ENCODE data around the gene SBNO2.

DNA sequence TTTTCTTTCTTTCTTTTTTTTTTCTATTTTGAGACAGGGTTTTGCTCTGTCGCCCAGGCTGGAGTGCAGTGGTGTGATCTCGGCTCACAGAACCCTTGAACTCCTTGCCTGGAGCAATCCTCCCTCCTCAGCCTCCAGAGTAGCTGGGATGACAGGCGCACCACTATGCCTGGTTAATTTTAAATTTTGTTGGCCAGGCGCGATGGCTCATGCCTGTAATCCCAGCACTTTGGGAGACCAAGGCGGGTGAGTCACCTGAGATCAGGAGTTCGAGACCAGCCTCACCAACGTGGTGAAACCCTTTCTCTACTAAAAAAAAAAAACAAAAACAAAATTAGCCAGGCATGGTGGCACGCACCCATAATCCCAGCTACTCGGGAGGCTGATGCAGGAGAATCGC is 8.7 kb upstream of the SBNO2 start:
- TF ChIP-seq ZNF274 (IDR thresholded peaks at IDR 0.05; ENCODE audit: borderline replicate concordance, low read depth, low read length) (no peak), NCOA4 (IDR thresholded peaks at IDR 0.05; ENCODE audit: partially characterized antibody) (no peak), PHF21A (IDR thresholded peaks at IDR 0.05; ENCODE audit: borderline replicate concordance, low read depth) (no peak), FOXJ3 (CRISPR knock-in tag; IDR thresholded peaks at IDR 0.05) (no peak), ERF (CRISPR knock-in tag; IDR thresholded peaks at IDR 0.05) (no peak), CREB1 (IDR thresholded peaks at IDR 0.05) (no peak), CREB1 (CRISPR knock-in tag; IDR thresholded peaks at IDR 0.05) (no peak), NR2C2 (CRISPR knock-in tag; IDR thresholded peaks at IDR 0.05) (no peak), NR2C2 (tag; IDR thresholded peaks at IDR 0.05) (no peak), MYNN (IDR thresholded peaks at IDR 0.05) (no peak), MYNN (CRISPR knock-in tag; IDR thresholded peaks at IDR 0.05) (no peak), PHF20 (IDR thresholded peaks at IDR 0.05; ENCODE audit: partially characterized antibody) (no peak)
- TF ChIP-seq, protein P1, sequence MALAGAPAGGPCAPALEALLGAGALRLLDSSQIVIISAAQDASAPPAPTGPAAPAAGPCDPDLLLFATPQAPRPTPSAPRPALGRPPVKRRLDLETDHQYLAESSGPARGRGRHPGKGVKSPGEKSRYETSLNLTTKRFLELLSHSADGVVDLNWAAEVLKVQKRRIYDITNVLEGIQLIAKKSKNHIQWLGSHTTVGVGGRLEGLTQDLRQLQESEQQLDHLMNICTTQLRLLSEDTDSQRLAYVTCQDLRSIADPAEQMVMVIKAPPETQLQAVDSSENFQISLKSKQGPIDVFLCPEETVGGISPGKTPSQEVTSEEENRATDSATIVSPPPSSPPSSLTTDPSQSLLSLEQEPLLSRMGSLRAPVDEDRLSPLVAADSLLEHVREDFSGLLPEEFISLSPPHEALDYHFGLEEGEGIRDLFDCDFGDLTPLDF (CRISPR knock-in tag; IDR thresholded peaks at IDR 0.05), result no peak
- TF ChIP-seq, protein P2, sequence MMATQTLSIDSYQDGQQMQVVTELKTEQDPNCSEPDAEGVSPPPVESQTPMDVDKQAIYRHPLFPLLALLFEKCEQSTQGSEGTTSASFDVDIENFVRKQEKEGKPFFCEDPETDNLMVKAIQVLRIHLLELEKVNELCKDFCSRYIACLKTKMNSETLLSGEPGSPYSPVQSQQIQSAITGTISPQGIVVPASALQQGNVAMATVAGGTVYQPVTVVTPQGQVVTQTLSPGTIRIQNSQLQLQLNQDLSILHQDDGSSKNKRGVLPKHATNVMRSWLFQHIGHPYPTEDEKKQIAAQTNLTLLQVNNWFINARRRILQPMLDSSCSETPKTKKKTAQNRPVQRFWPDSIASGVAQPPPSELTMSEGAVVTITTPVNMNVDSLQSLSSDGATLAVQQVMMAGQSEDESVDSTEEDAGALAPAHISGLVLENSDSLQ (IDR thresholded peaks at IDR 0.05), result no peak
